ENCODE measurements around the gene GATA6. TPM values are rescaled to one million over a fixed set of nuclear protein-coding genes. Genes with fewer than 3 reads are reported as not detected.
"Not testable (repeated sequence)": the region's sequence is repeated elsewhere in the genome, so short reads cannot be mapped to it uniquely, and the experiment has no call there.

The GATA6 gene
- total and polyA plus RNA-seq, 9 donors, result 1.3 to 7.0 (median 1.6) TPM

GRCh38 chr18:22191923-22192322 lies 22.5 kb downstream of the GATA6 start:
- peak; percentile 88 for DNase-seq
- Histone ChIP-seq H3K4me1 (ENCODE audit: control insufficient read depth, insufficient read depth, low read length) (peaks cover 6% of the 10 kb centered on the region), H3K9me3 (replicated peaks; ENCODE audit: control insufficient read depth, low read depth, low read length) (no peaks in the 10 kb centered on the region), H3K27ac (ENCODE audit: low read length) (peak overlapping the region; percentile 59), H3K27me3 (ENCODE audit: control insufficient read depth, insufficient read depth, low read length) (peaks cover 22% of the 10 kb centered on the region), H3K36me3 (ENCODE audit: control insufficient read depth, insufficient read depth, low read length) (no peaks in the 10 kb centered on the region), H3K4me3 (ENCODE audit: low read length) (no peak overlapping the region)
- no CpG with 5 or more reads among the region's 4 CpGs for WGBS (ENCODE audit: insufficient coverage)

- WGBS (ENCODE audit: insufficient coverage), result 28% methylated on average over 6 of the region's 9 CpGs
- H3K27ac ChIP-seq (ENCODE audit: low read length), result no peak overlapping the region
- H3K27me3 ChIP-seq (ENCODE audit: control insufficient read depth, insufficient read depth, low read length), result peaks cover 22% of the 10 kb centered on the region
- no peaks in the 10 kb centered on the region for H3K9me3 ChIP-seq (replicated peaks; ENCODE audit: control insufficient read depth, low read depth, low read length)
- DNase-seq, result peak; percentile 61
- no peak overlapping the region for H3K4me3 ChIP-seq (ENCODE audit: low read length)
- H3K36me3 ChIP-seq (ENCODE audit: control insufficient read depth, insufficient read depth, low read length), result no peaks in the 10 kb centered on the region
- H3K4me1 ChIP-seq (ENCODE audit: control insufficient read depth, insufficient read depth, low read length), result peaks cover 6% of the 10 kb centered on the region
Measured at GRCh38 chr18:22193466-22193865, 24.1 kb downstream of the GATA6 start.

GRCh38 chr18:22194151-22194598 lies 24.8 kb downstream of the GATA6 start:
- no peak for DNase-seq
- no peak overlapping the region for H3K4me3 ChIP-seq (ENCODE audit: low read length)
- H3K27me3 ChIP-seq (ENCODE audit: control insufficient read depth, insufficient read depth, low read length), result peaks cover 19% of the 10 kb centered on the region
- no peak overlapping the region for H3K27ac ChIP-seq (ENCODE audit: low read length)
- WGBS (ENCODE audit: insufficient coverage), result 57% methylated on average over 2 of the region's 7 CpGs
- no peaks in the 10 kb centered on the region for H3K36me3 ChIP-seq (ENCODE audit: control insufficient read depth, insufficient read depth, low read length)
- H3K4me1 ChIP-seq (ENCODE audit: control insufficient read depth, insufficient read depth, low read length), result peaks cover 6% of the 10 kb centered on the region
- H3K9me3 ChIP-seq (replicated peaks; ENCODE audit: control insufficient read depth, low read depth, low read length), result no peaks in the 10 kb centered on the region

- WGBS (ENCODE audit: insufficient coverage), result 94% methylated on average over 6 of the region's 11 CpGs
- Histone ChIP-seq H3K9me3 (replicated peaks; ENCODE audit: control insufficient read depth, low read depth, low read length) (no peaks in the 10 kb centered on the region), H3K36me3 (ENCODE audit: control insufficient read depth, insufficient read depth, low read length) (no peaks in the 10 kb centered on the region), H3K4me3 (ENCODE audit: low read length) (no peak overlapping the region), H3K4me1 (ENCODE audit: control insufficient read depth, insufficient read depth, low read length) (peaks cover 6% of the 10 kb centered on the region), H3K27me3 (ENCODE audit: control insufficient read depth, insufficient read depth, low read length) (peaks cover 17% of the 10 kb centered on the region), H3K27ac (ENCODE audit: low read length) (no peak overlapping the region)
- DNase-seq, result no peak
Measured at GRCh38 chr18:22195052-22195451, 25.7 kb downstream of the GATA6 start.

- H3K27ac ChIP-seq (ENCODE audit: low read length); H3K4me1 ChIP-seq (ENCODE audit: control insufficient read depth, insufficient read depth, low read length); H3K4me3 ChIP-seq (ENCODE audit: low read length); H3K36me3 ChIP-seq (ENCODE audit: control insufficient read depth, insufficient read depth, low read length); H3K9me3 ChIP-seq (replicated peaks; ENCODE audit: control insufficient read depth, low read depth, low read length); DNase-seq: not testable (repeated sequence)
- WGBS (ENCODE audit: insufficient coverage), result 86% methylated on average over 1 of the region's 5 CpGs
- H3K27me3 ChIP-seq (ENCODE audit: control insufficient read depth, insufficient read depth, low read length), result peaks cover 18% of the 10 kb centered on the region
Measured at GRCh38 chr18:22196943-22197342, 27.6 kb downstream of the GATA6 start.

- WGBS (ENCODE audit: insufficient coverage), result 71% methylated on average over 2 of the region's 2 CpGs
- no peaks in the 10 kb centered on the region for H3K36me3 ChIP-seq (ENCODE audit: control insufficient read depth, insufficient read depth, low read length)
Measured at GRCh38 chr18:22197668-22198067, 28.3 kb downstream of the GATA6 start.

GRCh38 chr18:22198163-22198562 lies 28.8 kb downstream of the GATA6 start:
- WGBS (ENCODE audit: insufficient coverage), result 82% methylated on average over 4 of the region's 7 CpGs
- Histone ChIP-seq H3K27ac (ENCODE audit: low read length) (no peak overlapping the region), H3K4me1 (ENCODE audit: control insufficient read depth, insufficient read depth, low read length) (peaks cover 6% of the 10 kb centered on the region), H3K27me3 (ENCODE audit: control insufficient read depth, insufficient read depth, low read length) (peaks cover 17% of the 10 kb centered on the region), H3K36me3 (ENCODE audit: control insufficient read depth, insufficient read depth, low read length) (no peaks in the 10 kb centered on the region), H3K4me3 (ENCODE audit: low read length) (no peak overlapping the region), H3K9me3 (replicated peaks; ENCODE audit: control insufficient read depth, low read depth, low read length) (no peaks in the 10 kb centered on the region)
- DNase-seq, result no peak

More at GRCh38 chr18:22197668-22198067, 28.3 kb downstream of the GATA6 start:
- H3K27me3 ChIP-seq (ENCODE audit: control insufficient read depth, insufficient read depth, low read length), result peaks cover 17% of the 10 kb centered on the region
- H3K9me3 ChIP-seq (replicated peaks; ENCODE audit: control insufficient read depth, low read depth, low read length), result no peaks in the 10 kb centered on the region
- DNase-seq, result no peak
- no peak overlapping the region for H3K27ac ChIP-seq (ENCODE audit: low read length)
- no peak overlapping the region for H3K4me3 ChIP-seq (ENCODE audit: low read length)
- peaks cover 6% of the 10 kb centered on the region for H3K4me1 ChIP-seq (ENCODE audit: control insufficient read depth, insufficient read depth, low read length)

- Histone ChIP-seq H3K36me3 (ENCODE audit: control insufficient read depth, insufficient read depth, low read length) (no peaks in the 10 kb centered on the region), H3K27me3 (ENCODE audit: control insufficient read depth, insufficient read depth, low read length) (peaks cover 10% of the 10 kb centered on the region), H3K4me1 (ENCODE audit: control insufficient read depth, insufficient read depth, low read length) (peaks cover 4% of the 10 kb centered on the region), H3K27ac (ENCODE audit: low read length) (no peak overlapping the region), H3K9me3 (replicated peaks; ENCODE audit: control insufficient read depth, low read depth, low read length) (no peaks in the 10 kb centered on the region), H3K4me3 (ENCODE audit: low read length) (no peak overlapping the region)
- WGBS (ENCODE audit: insufficient coverage), result 32% methylated on average over 5 of the region's 6 CpGs
- no peak for DNase-seq
Measured at GRCh38 chr18:22199005-22199404, 29.6 kb downstream of the GATA6 start.

- 65% methylated on average over 32 of the region's 32 CpGs for WGBS (ENCODE audit: insufficient coverage)
- no peaks in the 10 kb centered on the region for H3K9me3 ChIP-seq (replicated peaks; ENCODE audit: control insufficient read depth, low read depth, low read length)
- no peaks in the 10 kb centered on the region for H3K4me1 ChIP-seq (ENCODE audit: control insufficient read depth, insufficient read depth, low read length)
- no peaks in the 10 kb centered on the region for H3K36me3 ChIP-seq (ENCODE audit: control insufficient read depth, insufficient read depth, low read length)
- H3K4me3 ChIP-seq (ENCODE audit: low read length), result no peak overlapping the region
- no peak overlapping the region for H3K27ac ChIP-seq (ENCODE audit: low read length)
- H3K27me3 ChIP-seq (ENCODE audit: control insufficient read depth, insufficient read depth, low read length), result peaks cover 11% of the 10 kb centered on the region
- no peak for DNase-seq
Measured at GRCh38 chr18:22200611-22201225, 31.3 kb downstream of the GATA6 start.

GRCh38 chr18:22203035-22203434 lies 33.6 kb downstream of the GATA6 start:
- no peak for DNase-seq
- H3K27me3 ChIP-seq (ENCODE audit: control insufficient read depth, insufficient read depth, low read length), result peaks cover 13% of the 10 kb centered on the region
- H3K9me3 ChIP-seq (replicated peaks; ENCODE audit: control insufficient read depth, low read depth, low read length), result no peaks in the 10 kb centered on the region
- no CpG with 5 or more reads among the region's 1 CpG for WGBS (ENCODE audit: insufficient coverage)
- H3K4me1 ChIP-seq (ENCODE audit: control insufficient read depth, insufficient read depth, low read length), result no peaks in the 10 kb centered on the region
- no peak overlapping the region for H3K4me3 ChIP-seq (ENCODE audit: low read length)
- no peaks in the 10 kb centered on the region for H3K36me3 ChIP-seq (ENCODE audit: control insufficient read depth, insufficient read depth, low read length)
- no peak overlapping the region for H3K27ac ChIP-seq (ENCODE audit: low read length)

Data from muscle of leg (tissue), 11 donors.